Measurements from ENCODE around the gene PPP3CA.
"Not testable (repeated sequence)": the region's sequence is repeated elsewhere in the genome, so short reads cannot be mapped to it uniquely, and the experiment has no call there.

Gene PPP3CA

DNA sequence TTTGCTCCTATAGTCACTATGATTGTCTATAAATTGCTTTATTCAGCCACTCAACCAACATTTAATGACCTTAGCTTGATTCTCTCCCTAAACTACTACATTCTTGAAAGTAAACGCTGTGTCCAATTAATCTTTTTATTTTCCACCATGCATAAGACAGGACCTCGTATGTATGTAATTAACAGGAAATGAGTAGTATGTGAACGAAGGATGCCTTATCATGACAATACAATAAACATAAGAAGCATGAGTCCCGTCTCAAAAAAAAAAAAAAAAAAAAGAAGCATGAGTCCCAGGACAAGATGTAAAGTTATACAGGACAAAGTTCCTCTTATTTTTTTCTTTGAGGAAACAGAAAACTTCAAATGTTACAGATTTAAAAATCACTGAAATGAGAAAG is 92.5 kb downstream of the PPP3CA start:
- DNase-seq (ENCODE audit: low read depth in 2 of 2), result no peak

DNA sequence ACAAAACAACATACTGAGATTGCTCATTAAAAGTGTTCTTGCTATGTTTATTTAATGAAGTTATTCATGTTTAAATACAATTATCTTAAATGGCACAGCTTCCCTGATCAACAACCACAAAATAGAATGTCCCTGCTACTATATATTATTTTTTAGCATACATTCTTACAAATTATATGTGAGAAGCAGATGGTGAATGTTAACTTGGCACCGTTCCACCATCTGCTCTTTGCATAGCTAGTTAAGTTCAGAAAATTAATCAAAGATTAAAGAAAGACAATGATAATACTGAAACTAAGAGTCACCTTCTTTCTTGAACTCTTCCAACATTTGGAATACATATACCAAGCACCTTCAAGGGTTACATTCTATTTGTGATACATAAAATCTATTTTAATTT is 94.2 kb downstream of the PPP3CA start:
- DNase-seq (ENCODE audit: low read depth in 2 of 2), result no peak

DNA sequence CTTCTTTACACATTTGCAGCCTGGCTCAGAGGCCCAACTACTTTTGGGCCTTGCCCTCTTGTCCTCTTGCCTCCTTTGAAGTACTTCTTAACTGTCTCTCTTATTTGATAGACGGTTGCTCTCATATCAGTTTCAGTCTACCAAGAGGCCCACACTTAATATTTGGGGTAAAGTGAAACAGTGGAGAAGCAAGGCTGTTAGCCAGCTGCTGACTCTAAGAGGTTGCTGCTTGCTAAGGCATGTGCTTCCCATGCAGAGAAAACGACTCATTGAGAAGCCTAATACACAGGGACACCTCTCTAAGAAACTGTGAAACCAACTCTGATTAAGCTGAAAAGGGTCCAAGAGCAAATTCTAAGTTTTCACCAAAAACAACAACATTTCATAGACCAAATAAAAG is 94.6 kb downstream of the PPP3CA start:
- no peak for DNase-seq (ENCODE audit: low read depth in 2 of 2)

DNA sequence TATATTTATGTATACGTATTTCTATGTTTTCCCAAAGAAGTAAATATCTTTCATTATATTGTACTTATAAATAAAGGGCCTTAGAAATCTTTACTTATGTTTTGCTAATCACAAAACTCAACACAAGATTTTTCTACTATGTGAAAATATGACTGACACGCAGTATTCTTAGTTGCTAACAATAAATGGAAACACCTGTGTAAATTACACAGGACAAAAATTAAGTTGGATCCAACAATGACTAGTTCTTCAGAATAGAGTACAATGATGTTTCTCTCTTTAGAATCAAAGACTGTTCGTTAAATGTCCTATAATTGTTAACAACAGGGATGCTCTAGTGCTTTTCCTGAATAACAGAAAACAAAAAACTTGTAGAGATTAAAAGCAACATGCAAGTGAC is 96.1 kb downstream of the PPP3CA start:
- no peak for DNase-seq (ENCODE audit: low read depth in 2 of 2)

DNA sequence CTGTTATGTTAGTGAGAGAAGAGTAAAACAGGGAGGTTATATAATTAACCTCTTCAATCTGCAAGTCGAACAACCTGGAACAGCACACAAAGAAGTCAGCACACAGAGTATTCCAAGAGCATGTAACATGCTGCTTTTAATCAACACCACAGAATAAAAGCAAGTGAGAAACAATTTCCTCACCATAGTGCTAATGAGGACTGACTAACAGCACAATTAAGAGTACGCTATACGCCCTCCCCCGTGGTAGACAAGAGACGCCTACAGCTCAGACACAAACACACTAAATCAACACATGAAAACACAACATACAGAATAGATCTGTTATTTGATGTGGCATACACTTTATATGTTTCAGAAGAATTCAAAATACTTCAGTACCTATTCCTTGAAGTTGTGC is 103.0 kb downstream of the PPP3CA start:
- no peak for DNase-seq (ENCODE audit: low read depth in 2 of 2)

DNA sequence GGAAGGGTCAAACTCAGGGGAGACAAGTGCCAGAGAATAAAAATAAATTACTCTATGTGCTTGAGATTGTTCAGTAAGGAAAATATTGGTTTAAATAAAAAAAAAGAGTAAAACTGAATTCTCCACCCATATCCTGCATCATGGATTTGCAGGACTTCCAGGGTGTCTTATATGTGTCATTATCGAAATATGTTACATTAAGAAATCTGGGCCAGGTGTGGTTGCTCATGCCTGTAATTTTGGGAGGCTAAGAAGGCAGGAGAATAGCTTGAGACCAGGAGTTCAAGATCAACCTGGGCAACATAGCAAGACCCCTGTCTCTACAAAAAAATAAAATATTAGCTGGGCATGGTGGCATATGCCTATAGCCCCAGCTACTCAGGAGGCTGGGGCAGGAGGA is 104.9 kb downstream of the PPP3CA start:
- DNase-seq (ENCODE audit: low read depth in 2 of 2), result no peak

DNA sequence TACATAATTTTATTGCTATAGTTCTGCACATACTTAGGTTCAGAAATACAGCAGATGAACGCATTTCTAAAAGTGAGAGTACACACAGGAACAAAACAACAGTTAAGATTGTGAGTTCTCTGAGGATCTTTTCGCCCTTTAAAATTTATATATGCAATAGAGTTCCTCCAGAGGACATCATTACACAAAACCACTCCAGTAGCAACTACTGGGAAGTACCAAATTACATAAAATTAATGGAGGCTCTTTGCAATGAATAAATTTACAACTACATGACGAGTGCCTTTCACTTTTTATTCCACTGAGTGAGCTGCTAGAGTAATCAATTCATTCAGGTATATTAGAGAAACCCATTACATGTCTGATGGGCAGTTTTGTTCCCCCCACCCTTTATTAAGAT is 107.2 kb downstream of the PPP3CA start:
- DNase-seq (ENCODE audit: low read depth in 2 of 2), result no peak

DNA sequence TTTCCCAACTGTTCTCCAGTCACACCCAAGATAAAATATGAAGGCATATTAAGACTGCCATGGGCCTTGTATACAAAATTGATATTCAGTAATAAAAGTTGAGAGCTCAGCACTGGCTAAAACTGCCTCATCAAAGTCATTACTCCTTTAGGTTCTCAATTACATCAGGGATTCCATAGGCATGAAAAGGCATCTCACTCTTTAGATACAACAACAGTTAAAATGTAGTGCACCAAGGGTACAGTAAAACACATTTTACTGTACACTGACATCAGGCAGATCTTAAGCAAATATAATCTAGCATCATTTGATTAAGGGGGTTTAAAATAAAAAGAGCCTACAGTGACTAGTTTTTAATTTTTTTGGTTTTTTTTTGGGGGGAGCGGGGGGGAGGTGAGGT is 107.7 kb downstream of the PPP3CA start:
- no peak for DNase-seq (ENCODE audit: low read depth in 2 of 2)

DNA sequence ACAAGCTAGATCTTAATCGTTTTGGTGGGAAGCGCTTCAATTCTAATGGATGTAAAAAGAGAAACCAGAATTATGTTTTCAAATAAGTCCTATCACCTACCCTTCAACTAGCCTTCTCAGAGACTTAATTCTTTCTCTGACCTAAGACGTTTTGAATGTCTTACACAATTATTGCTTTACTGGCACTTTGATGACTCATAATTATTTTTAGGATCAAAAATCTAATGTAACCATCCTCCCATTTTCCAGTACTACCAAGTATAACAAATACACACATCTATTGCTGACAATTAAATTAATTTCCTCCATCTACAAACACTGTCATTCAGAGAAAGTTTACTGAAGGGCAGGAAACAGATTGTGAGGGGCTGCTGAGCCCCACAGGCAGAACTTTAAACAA is 108.6 kb downstream of the PPP3CA start:
- DNase-seq (ENCODE audit: low read depth in 2 of 2), result no peak

DNA sequence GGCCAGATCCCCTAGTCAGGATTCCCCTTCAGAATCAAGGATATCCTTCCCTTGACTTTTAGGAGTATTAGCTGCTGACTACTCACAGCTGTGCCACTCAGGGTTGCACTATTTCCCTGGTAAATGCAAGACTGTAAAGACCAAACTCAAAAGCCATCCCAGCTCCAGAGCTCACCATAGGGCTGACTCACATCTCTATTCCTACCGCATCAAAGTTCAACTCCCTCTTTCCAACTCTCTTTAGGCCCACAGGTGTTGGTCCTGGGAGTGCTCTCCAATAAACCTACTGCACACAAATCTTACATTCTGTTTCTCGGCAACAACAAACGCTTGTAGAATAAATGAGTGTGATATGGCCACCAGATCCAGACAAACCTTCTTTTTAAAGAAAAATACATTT is 109.6 kb downstream of the PPP3CA start:
- DNase-seq (ENCODE audit: low read depth in 2 of 2), result no peak

DNA sequence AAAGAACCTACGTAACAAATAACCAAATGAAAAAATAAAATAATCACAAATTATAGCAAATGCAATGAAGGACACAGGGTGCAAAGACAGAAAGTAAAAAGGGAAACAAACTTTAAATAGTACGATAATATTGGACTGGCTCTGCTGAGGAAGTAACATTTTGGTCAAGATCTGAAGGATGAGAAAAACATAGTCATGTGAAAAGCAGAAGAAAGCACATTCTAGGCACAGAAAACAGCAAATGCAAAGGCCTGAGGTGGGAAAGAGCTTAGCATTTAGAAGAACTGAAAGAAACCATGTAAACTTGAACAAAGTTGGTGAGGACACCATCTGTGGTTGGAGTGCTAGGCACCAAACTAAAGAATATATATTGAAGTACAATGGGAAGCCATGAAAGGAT is 111.2 kb downstream of the PPP3CA start:
- no peak for DNase-seq (ENCODE audit: low read depth in 2 of 2)

DNA sequence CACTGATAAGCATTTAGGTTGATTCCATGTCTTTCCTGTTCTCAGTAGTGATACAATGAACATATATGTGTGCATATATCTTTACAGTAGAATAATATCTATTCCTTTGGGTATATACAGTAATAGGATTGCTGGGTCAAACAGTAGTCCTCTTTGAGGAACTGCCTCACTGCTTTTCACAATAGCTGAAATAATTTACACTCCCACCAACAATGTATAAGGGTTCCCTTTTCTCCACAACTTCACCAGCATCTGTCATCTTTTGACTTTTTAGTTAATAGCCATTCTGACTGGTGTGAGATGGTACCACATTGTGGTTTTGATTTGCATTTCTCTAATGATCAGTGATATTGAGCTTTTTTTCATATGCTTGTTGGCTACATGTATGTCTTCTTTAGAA is 113.2 kb downstream of the PPP3CA start:
- not testable (repeated sequence) for DNase-seq (ENCODE audit: low read depth in 2 of 2)

DNA sequence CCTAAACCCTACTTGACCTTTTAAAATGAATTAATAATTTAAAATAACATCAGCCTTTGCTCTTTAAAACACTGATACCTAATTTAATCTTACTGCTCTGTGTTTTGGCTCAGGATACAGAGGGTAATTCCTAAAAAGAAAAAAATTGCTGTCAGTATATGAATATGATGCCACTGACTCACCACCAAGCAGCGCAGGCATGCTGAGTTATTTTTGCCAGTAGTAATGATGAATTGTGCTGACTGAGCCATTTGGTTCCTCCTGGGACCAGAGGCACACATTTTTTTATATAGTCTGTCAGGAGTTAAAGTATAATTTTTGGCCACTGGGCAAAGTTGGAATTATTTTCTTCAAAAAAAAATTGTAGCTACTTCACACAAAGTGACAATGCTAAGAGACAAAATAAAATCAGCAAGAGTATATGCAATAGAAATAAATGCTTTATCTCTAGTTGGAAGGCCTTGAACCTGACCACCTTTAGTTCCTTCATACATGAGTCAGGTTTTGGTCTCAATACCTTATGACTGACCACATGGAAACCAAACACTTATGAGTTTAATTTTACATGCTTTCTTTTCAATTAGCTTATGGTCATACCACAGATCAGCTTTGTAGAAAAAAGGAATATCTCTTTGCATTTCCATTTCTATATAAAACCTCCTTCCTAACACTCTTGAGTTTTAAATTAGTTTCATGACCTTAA is 115.1 kb downstream of the PPP3CA start:
- peak in 1 of 2 donors; percentile 5 for DNase-seq (ENCODE audit: low read depth in 2 of 2)

DNA sequence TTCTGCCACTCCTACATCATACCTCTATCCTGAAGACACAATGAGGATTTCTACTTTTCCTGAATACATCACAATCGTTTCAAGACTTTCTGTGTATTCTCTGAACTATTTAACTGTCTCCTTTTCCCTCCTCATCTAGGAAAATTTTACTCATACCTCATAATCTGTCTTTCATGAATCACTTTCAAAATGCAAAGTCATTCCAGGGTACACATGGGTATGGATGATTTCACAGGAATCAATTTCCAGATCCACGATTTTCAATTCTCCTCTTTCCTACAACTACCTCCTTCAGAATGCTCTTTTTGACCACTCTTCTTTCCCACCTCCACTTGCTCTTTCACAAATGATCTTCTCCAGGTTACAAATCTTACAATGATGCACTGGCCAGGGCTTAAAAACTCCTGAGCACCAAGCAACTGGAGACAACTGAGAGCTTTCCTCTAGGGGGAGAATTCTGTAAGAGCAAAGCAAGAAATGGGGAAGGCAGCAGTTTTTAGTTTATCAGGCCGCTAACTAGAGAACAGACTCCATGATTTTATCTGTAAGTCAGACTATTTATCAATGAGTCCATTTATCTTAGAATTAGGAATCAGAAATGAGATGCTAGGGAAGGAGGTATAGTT is 116.4 kb downstream of the PPP3CA start:
- no peak for DNase-seq (ENCODE audit: low read depth in 2 of 2)

DNA sequence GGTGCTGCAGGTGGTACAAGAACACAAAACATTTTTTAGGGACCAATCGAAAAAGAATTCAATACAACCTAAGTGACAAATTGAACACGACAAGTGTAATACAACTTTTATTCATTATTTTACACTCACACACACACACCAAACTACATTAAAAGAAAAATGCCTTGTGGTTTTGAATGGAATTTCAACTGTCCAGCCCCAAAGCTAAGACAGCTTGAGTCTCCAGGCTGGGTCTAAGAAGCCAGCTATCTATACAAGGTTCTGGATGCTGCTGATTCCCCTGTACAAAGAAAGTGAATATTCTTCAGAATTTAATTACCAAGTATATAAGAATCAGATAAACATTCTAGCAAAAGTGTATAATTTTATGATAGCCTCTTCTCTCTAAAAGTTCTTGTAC is 118.2 kb downstream of the PPP3CA start:
- no peak for DNase-seq (ENCODE audit: low read depth in 2 of 2)

DNA sequence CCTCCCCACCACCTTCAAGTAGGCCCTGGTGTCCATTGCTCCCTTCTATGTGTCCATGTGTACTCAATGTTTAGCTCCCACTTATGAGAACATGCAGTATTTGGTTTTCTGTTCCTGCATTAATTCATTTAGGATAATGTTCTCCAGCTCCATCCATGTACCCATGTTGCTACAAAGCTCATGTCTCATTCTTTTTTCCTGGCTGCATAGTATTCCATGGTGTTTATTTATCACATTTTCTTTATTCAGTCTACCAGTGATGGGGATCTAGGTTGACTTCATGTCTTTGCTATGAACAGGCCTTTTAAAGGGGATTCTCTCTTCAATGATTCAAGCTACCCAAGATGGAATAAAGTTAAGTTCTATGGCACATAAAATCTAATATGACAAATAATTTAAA is 119.6 kb downstream of the PPP3CA start:
- no peak for DNase-seq (ENCODE audit: low read depth in 2 of 2)

DNA sequence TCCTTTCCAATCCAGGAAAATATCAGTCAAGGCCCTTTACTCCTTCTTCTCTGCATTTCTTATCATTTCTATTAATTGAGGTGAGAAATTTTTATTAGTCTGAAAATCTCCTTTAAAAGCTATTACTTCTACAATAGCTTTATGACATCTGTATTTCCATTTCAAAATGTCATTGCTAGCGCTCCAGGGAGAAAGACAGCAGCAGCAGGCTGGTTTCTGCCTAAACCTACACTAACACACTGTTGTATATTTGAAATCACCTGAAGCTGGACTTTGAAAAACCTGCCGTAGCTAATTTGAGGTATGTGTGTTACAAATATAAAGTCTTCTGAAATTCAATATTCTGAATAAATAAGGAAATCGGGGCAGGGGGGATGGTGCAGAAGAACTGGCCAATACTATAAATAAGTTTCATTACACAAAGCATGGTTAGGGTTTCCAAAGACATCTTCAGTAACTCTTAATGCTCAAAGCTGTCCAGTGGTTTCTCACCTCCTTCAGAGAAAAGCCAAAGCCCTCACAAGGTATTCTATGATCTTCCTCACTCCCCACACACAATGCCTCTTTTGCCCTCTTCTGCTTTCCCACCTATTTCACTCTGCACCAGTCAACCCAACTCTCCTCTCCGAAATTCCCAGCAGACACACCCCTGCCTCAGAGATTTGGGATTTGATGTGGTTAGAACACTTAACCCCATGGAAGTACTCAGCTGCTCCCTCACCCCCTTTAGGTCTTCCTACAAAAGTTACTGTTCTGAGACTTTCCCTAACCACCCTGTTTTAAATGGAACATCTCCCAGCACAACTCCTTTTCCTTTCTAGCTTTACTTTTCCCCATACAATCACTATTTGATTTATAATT is 122.7 kb downstream of the PPP3CA start:
- DNase-seq (ENCODE audit: low read depth in 2 of 2), result no peak

DNA sequence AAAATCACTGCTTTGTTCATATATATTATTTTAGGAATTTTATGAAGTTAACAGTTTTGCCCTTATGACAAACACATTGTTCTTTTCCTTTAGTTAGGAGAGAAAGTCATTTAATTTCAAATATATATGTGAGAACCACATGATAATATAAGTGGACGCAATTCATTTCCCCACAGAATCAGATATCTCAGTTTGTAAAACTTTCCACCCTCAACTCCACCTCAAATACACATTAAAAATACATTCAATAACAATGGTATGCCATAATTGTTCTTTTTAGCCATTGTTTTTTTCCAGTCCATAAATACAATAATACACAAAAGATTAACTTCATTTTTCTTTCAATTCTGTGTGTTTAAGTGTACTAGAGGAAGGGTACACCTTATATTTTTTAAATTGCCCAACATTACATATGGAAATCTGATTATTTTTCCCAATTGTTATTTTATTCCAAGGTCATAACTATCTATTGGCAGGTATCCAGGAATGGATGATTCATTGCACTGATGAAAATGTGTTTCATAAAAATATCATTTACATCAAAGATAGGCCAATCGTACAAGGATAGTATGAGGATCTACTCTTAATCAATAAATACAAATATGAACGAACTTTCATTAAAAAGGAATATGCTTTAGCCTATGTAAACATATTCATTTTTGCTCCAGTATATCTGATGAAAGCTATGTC is 125.0 kb downstream of the PPP3CA start:
- DNase-seq (ENCODE audit: low read depth in 2 of 2), result no peak

DNA sequence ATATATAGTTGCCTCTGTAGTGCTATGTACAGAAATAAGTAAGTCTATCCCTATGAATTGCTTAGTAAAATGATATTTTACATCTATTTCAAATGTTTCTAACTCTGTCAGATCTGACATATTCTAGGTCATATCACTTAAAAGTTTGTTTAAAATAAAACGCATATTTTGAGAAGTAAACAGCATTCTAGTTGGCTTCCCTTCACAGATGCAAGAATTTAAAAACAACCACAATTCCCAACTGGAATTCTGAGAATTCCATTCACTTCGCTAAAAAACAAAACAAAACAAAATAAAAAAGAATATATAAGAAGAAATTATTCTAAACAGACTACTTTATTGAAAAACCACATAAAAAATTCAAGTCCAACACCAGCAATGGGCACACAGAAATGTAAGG is 126.0 kb downstream of the PPP3CA start:
- no peak for DNase-seq (ENCODE audit: low read depth in 2 of 2)

DNA sequence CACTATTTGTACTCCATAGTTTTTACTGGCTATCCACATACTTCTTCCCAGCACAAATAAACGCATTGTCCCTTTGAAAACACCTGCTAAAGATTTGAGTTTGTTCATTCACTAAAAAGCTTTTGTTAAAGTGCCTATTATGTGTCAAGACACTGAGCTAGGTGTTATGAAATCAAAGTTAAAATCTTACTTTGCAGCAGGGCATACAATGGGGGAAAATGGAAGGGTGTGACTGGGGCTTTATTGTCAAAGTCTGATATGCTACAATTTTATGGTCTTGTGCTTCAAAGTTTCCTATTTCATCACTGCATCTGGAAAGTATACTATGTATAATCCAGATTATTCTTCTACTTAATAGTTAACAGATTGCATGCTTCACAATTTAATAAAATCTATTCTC is 128.4 kb downstream of the PPP3CA start:
- no peak for DNase-seq (ENCODE audit: low read depth in 2 of 2)

DNA sequence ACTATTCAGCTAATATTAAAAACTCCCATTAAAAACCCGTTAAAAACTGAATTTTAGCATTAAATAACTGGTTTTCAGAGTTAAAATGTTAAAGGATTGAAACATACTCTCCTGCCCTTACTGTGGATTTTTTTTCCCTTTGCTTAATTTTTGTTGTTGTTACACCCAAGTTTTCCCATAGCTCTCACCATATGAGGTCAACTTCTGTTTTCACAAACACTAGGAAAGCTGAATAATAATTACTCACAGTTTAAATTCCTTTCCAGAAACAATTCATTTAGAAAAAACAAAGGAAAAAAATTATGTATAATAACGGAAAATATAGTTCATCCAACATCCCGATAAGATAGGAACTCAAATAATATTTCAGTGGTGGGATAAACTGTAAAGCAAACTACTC is 129.0 kb downstream of the PPP3CA start:
- no peak for DNase-seq (ENCODE audit: low read depth in 2 of 2)

DNA sequence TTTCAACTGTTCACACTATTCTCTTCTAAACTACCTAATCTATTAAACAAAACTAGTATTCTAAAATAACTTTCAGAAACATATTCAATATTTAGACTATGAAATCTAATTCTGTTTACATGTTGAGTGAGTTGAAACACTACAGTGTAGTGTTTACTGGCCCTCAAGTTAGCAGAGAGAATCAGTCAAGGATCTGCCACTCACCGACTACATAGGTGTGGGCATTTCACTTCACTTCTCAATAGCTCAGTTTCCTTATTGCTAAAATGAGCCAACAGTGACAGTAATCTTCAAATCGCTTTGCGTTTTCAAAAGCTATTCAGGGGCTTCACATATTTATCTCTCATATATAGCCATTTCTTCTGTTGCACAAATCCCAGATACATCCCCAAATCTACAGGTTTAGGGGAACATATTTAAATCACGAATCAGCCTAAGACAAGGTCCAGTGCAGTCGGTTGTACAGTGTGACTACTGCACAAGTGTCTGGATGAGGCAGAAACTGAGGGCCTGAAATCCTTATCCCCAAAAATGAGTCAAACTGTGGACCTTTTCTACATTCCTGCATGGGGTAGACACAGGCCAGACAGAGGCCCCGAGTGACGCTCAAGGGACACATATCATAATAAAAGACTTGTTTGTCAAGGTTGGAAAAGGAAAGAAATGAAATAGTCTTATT is 129.8 kb downstream of the PPP3CA start:
- no peak for DNase-seq (ENCODE audit: low read depth in 2 of 2)
